HFF-Myc (cell line): Measurements from ENCODE around the gene GPR32.
A peak's percentile ranks its signal among the peaks of the same experiment; 100 is the strongest.
"Not testable (repeated sequence)": the region's sequence is repeated elsewhere in the genome, so short reads cannot be mapped to it uniquely, and the experiment has no call there.

Experiments
- DNase-seq: peaks from one replicate; pipeline ENCODE4 v3.0.0-alpha.2; 2011; ENCODE audit warnings: low read depth; ENCODE audit errors: extremely low read depth
- H3K4me3 ChIP-seq: replicated peaks from 2 replicates; pipeline ENCODE4 v1.5.1; 2011; ENCODE audit warnings: low read depth, mild to moderate bottlenecking, control low read depth, low read length
- CTCF ChIP-seq: IDR thresholded peaks from 2 replicates; pipeline ENCODE4 v1.5.1; 2012; ENCODE audit warnings: mild to moderate bottlenecking, low read depth, low read length, control low read depth; ENCODE audit errors: missing control alignments

GPR32 gene

GRCh38 chr19:50798659-50799546 lies 28.6 kb downstream of the GPR32 start:
- no peak for TF ChIP-seq CTCF
- no peak overlapping the region for H3K4me3 ChIP-seq
- no peak for DNase-seq

- DNase-seq = no peak
- H3K4me3 ChIP-seq = no peak overlapping the region
- TF ChIP-seq CTCF = no peak
Measured at GRCh38 chr19:50799547-50799851, 29.2 kb downstream of the GPR32 start.

GRCh38 chr19:50801107-50801506 lies 30.8 kb downstream of the GPR32 start:
- no peak overlapping the region for H3K4me3 ChIP-seq
- no peak for DNase-seq
- TF ChIP-seq CTCF = no peak

- no peak for DNase-seq
- TF ChIP-seq CTCF = no peak
- peak overlapping the region; percentile 96 for H3K4me3 ChIP-seq
Measured at GRCh38 chr19:50803633-50804419, 33.6 kb downstream of the GPR32 start.

- TF ChIP-seq CTCF = no peak
- H3K4me3 ChIP-seq = peak overlapping the region; percentile 96
- peak; percentile 92 for DNase-seq
Measured at GRCh38 chr19:50804420-50805272, 34.4 kb downstream of the GPR32 start.

GRCh38 chr19:50808856-50809255 lies 38.6 kb downstream of the GPR32 start:
- TF ChIP-seq CTCF = no peak
- no peak for DNase-seq
- H3K4me3 ChIP-seq = no peak overlapping the region

- DNase-seq, H3K4me3 ChIP-seq: not testable (repeated sequence)
Measured at GRCh38 chr19:50811622-50812238, 41.5 kb downstream of the GPR32 start.
